NCI-H2196 treated with DMSO at 0.1 percent for 48 hours (cell line): Measurements from ENCODE around the gene DTX4.

Experiments
- DNase-seq: peaks from one replicate; lab custom pipeline; 2025; ENCODE audit not compliant: unreplicated experiment; lab: John Stamatoyannopoulos, UW

The DTX4 gene

DNA sequence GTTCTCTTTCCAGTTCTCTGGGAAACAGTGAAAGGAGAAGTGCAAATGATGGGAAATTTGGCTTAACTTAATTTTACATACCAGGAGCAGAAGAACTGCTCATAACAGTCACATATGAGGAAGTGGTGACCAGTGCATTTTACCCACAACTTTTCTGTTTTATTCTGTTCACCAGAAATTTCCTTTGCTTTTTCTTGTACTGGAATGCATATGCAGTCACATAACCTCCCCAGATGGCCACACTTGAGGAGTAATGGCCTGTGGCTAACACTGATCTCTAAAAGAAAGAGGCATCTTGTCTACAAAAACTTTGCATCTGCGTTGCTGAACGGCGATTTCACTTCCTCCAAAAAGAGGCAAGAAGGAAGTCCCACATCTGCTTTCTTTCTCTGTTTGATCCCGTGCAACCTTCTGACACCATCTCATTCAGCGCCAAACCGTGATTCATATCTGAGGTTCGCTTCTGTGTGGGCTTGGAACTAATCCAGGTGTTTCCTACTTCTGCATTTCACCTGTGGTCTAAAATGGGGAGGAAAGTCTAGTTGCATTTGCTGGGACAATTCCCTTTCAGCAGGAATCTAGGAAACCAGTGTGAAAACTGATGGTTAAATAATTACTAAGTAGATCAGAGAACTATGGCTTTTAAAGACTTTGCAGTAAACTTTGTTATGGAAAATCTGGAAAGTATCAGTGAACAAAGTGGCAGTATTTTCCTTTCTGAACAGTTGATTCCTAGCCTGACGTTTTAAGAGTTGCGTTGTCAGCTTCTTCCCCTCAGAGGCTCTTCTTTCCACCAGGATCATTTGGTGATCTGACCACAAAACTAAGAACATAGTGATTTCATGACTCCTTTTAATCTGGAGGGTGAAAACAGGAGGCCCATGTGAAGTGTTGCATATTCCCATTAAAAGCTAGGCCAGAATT lies 45.0 kb downstream of the DTX4 start:
- no peak for DNase-seq

DNA sequence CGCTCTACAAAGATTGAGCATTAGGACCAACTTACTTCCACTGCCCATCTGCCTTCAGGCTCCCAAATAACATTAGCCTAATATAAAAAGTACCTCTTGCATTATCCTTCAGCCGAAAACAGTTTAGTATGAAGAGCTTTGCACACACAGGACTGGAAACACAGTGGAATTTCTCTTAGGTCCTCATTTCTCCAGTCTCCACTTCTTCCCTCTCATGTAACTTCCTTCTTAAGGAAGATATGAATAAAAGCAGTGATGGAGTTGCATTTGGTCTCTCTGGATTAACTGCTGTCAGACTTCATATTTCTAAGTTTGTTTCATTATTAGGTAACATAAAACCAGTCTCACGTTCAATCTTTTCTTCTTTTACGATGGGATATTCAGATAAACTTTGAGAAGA lies 46.4 kb downstream of the DTX4 start:
- DNase-seq, result no peak

- no peak for DNase-seq
These were observed 47.0 kb downstream of the DTX4 start for GRCh38 chr11:59218893-59219292.

DNA sequence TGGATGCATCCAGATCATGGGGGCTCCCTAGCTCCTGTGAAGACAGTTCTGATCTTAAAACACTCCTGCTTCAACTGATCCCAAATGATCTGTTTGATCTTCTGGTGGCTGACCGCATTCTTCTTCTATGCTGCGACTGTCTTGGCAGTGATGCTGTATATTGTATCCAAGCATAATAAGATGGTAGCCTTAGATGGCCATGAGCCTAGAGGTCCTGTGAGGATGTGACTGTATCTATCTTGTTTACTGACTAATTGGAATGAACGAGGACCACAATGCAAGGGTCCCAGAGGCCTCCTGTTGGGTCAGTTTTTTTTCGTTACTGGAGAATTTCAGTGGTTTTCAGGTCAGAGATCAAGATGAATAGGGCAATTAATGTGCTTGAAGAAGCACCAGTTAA lies 47.9 kb downstream of the DTX4 start:
- no peak for DNase-seq

DNA sequence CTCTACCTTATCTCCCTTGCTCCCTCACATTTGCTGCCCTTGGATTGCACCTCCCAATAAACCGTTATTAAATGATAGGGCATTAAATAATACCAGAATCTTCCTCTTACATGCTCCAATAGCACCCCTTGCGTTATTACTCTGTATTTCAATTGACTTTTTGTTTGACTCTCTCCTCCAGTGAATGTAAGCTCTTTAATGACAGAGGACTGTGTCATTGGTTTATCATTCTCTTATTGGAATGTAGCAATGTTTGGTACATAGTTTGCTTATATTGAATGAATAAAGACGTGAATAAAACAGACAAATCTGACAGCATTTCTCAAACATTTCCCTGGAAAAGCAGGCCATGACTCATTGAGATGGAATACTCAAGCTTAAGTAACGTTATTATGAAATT lies 49.5 kb downstream of the DTX4 start:
- no peak for DNase-seq

DNA sequence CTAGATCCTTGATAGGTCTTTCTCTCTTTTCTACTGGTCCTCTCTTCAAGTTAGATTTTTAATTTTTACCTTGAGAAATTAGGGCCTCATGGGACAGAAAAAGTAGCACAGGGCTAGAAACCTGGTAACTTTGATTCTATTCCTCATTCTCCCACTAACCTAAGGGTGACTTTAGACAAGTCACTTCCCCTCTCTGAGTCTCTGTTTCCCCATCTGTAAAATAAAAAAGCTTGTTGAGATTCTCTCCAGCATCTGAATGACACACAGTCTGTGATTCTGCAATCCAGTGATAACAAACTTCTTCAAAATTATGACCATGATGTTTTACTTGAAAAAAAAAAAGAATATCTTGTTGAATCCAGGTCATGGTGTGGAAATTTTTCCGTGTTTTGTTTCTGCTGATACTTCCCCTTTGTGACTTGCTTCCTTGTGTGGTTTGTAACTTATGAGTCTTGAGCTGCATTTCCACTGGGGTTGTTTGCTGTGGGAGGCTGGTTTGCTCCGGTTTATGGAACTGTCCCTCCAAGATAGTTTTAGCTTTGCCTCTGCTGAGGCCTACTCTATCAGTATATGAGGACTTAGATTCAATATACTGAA lies 50.6 kb downstream of the DTX4 start:
- no peak for DNase-seq

DNA sequence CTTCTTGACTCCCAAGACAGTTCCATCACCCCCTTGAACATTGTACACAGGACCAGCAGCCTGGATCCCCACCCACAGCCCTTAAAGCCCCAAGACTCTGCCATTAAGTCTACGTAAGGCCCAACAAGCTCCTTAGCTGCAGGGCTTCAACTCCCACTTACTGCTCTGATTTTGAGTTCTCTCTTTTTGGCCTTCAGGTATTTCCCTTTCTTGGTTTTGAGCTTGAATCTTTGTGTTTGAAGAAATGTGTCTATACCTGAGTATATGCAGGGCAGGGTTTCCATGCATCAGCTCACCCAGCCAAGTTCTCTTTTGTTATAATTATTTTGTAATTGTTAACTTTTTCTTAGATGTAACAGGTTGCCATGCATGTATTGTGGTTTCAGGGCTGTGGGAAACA lies 51.2 kb downstream of the DTX4 start:
- no peak for DNase-seq

GRCh38 chr11:59223611-59224010 lies 51.7 kb downstream of the DTX4 start:
- no peak for DNase-seq

GRCh38 chr11:59224351-59224928 lies 52.5 kb downstream of the DTX4 start:
- DNase-seq, result no peak

GRCh38 chr11:59225017-59225416 lies 53.1 kb downstream of the DTX4 start:
- DNase-seq, result no peak

GRCh38 chr11:59226396-59226795 lies 54.5 kb downstream of the DTX4 start:
- DNase-seq, result no peak

DNA sequence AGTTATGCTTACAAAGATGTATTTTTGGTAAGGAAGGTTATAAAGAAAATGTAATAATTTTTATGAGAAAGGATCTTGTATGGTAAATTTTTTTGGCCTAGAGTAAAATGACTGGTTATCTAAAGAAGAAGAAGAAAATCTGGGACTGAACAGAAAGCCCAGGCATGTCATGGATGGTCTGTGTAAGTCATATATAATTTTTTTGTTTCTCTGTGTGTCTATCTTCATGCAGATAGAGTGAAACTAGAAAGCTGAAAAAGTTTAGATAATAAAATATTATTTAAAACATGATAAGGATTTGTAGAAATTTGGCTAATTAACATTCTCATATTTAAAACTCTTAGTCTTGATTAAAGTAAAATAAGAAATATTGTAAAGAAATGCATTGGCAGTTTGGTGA lies 68.4 kb downstream of the DTX4 start:
- no peak for DNase-seq

- DNase-seq, result no peak
These were observed 71.7 kb downstream of the DTX4 start for GRCh38 chr11:59243633-59244032.

GRCh38 chr11:59247531-59248227 lies 75.7 kb downstream of the DTX4 start:
- no peak for DNase-seq

DNA sequence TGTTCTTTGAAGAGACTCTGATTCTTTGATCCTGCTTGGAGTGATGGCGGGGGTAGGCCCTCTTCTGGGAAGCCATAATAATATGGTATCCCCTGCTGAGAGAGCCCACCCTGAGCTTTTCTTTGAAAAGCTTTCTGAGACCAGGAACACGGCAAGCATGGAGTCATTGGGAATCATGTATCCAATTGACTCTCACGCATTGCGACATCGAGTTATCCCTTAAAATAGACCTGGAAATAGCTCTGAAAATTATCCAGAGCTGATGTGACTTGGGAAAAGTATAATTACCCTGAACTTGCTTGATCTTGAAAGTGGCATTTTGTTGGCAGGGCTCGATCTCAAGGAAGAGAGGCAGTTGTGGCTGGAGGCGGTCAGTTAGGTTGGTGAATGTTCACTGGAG lies 77.6 kb downstream of the DTX4 start:
- DNase-seq, result no peak

DNA sequence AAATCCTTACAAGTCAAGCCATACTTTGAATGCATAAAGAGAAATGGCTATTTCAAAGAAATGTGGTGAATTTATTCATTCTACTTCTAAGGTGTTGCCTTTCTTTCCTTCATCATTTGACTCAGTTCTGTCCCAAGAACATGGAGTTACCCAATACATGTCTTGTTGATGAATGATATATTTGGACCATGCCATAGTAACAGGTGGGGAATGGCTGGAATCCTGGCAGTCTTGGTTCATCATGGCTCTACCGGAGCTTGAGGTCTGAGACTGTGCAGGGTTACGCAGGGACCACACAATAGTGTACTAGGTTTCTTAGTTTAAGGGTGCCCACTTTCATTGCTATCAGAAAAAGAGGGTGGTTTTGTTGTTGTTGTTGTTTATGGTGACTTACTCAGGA lies 81.1 kb downstream of the DTX4 start:
- no peak for DNase-seq

- no peak for DNase-seq
These were observed 82.4 kb downstream of the DTX4 start for GRCh38 chr11:59254286-59254685.

GRCh38 chr11:59255281-59255680 lies 83.3 kb downstream of the DTX4 start:
- no peak for DNase-seq
